Right atrium auricular region (tissue), 2 donors: ENCODE measurements around the gene SCAPER. TPM values are rescaled to one million over a fixed set of nuclear protein-coding genes. Genes with fewer than 3 reads are reported as not detected.

Experiments
- DNase-seq: peaks from one replicate; pipeline ENCODE4 v3.0.0-alpha.2; 2019; ENCODE audit warnings: low spot score
- H3K27ac ChIP-seq, 2 donors: fragments of 200-600 bp; sonication (generic); 1 replicate in 1 of 2; 2 replicates in 1 of 2; pipeline ENCODE4 v1.5.1; 2016 to 2019
- H3K27me3 ChIP-seq, 2 donors: fragments of 200-600 bp; sonication (generic); one replicate each; pipeline versions ENCODE4 v1.5.1 to v1.6.0; 2017 to 2019
- H3K36me3 ChIP-seq: fragments of 200-600 bp; sonication (generic); one replicate; pipeline ENCODE4 v1.5.1; 2016
- H3K4me1 ChIP-seq, 2 donors: fragments of 200-600 bp; sonication (generic); one replicate each; pipeline versions ENCODE4 v1.5.1 to v1.6.0; 2017 to 2019
- H3K4me3 ChIP-seq, 2 donors: fragments of 200-600 bp; sonication (generic); 1 replicate in 1 of 2; 2 replicates in 1 of 2; pipeline ENCODE4 v1.5.1; 2017 to 2019; ENCODE audit warnings: mild to moderate bottlenecking in 1 of 2, moderate library complexity in 1 of 2
- H3K9me3 ChIP-seq, 2 donors: fragments of 200-600 bp; sonication (generic); one replicate each; pipeline ENCODE4 v1.5.1; 2019
- CTCF ChIP-seq, 2 donors: fragments of 200-600 bp; sonication (generic); IDR thresholded peaks; one replicate each; pipeline ENCODE4 v1.5.1; 2019; ENCODE audit warnings: antibody characterized with exemption in 2 of 2
- total RNA-seq, 2 donors: library from RNA; depleted of rRNA; stranded (reverse); fragments of >200 nt; gene quantifications; one replicate each; pipeline ENCODE4 v1.1.0, GENCODE V29; 2016

SCAPER gene
- total RNA-seq, 2 donors from 2014 or later: 20.5 to 52.3 TPM

- no peaks in the 10 kb centered on the region for H3K36me3 ChIP-seq
- H3K4me1 ChIP-seq: no peaks in the 10 kb centered on the region
- no peak for TF ChIP-seq CTCF (IDR thresholded peaks at IDR 0.05)
- peaks cover 0 to 2% of the 10 kb centered on the region in 2 donors for H3K9me3 ChIP-seq
- DNase-seq: no peak
- H3K27me3 ChIP-seq: no peaks in the 10 kb centered on the region
- no peak overlapping the region for H3K4me3 ChIP-seq
- no peak overlapping the region for H3K27ac ChIP-seq
Observed at GRCh38 chr15:76460871-76461270, 444.3 kb downstream of the SCAPER start.

- H3K9me3 ChIP-seq: no peaks in the 10 kb centered on the region
- DNase-seq: no peak
- no peak overlapping the region for H3K27ac ChIP-seq
- no peaks in the 10 kb centered on the region for H3K36me3 ChIP-seq
- no peaks in the 10 kb centered on the region for H3K27me3 ChIP-seq
- H3K4me1 ChIP-seq: no peaks in the 10 kb centered on the region
- TF ChIP-seq CTCF (IDR thresholded peaks at IDR 0.05): no peak
- H3K4me3 ChIP-seq: no peak overlapping the region
Observed at GRCh38 chr15:76460347-76460746, 444.8 kb downstream of the SCAPER start.

- H3K27ac ChIP-seq: no peak overlapping the region
- no peaks in the 10 kb centered on the region for H3K9me3 ChIP-seq
- H3K4me1 ChIP-seq: no peaks in the 10 kb centered on the region
- no peaks in the 10 kb centered on the region for H3K27me3 ChIP-seq
- no peaks in the 10 kb centered on the region for H3K36me3 ChIP-seq
- no peak for TF ChIP-seq CTCF (IDR thresholded peaks at IDR 0.05)
- DNase-seq: no peak
- H3K4me3 ChIP-seq: no peak overlapping the region
Observed at GRCh38 chr15:76451540-76451939, 453.6 kb downstream of the SCAPER start.

GRCh38 chr15:76449455-76449854, 455.7 kb downstream of the SCAPER start:
- no peak for TF ChIP-seq CTCF (IDR thresholded peaks at IDR 0.05)
- no peak overlapping the region for H3K27ac ChIP-seq
- no peaks in the 10 kb centered on the region for H3K36me3 ChIP-seq
- no peaks in the 10 kb centered on the region for H3K9me3 ChIP-seq
- H3K4me3 ChIP-seq: no peak overlapping the region
- no peaks in the 10 kb centered on the region for H3K27me3 ChIP-seq
- no peaks in the 10 kb centered on the region for H3K4me1 ChIP-seq
- DNase-seq: no peak

GRCh38 chr15:76448755-76449154, 456.4 kb downstream of the SCAPER start:
- DNase-seq: no peak
- Histone ChIP-seq H3K36me3 (no peaks in the 10 kb centered on the region), H3K27ac (no peak overlapping the region), H3K4me1 (no peaks in the 10 kb centered on the region), H3K9me3 (no peaks in the 10 kb centered on the region), H3K27me3 (no peaks in the 10 kb centered on the region), H3K4me3 (no peak overlapping the region)
- TF ChIP-seq CTCF (IDR thresholded peaks at IDR 0.05): no peak

GRCh38 chr15:76447728-76448441, 457.3 kb downstream of the SCAPER start:
- H3K36me3 ChIP-seq: no peaks in the 10 kb centered on the region
- H3K9me3 ChIP-seq: no peaks in the 10 kb centered on the region
- no peak overlapping the region for H3K27ac ChIP-seq
- no peaks in the 10 kb centered on the region for H3K4me1 ChIP-seq
- H3K4me3 ChIP-seq: no peak overlapping the region
- H3K27me3 ChIP-seq: no peaks in the 10 kb centered on the region
- DNase-seq: no peak
- no peak for TF ChIP-seq CTCF (IDR thresholded peaks at IDR 0.05)
